ENCODE data around the gene TMEM98.
"Not testable (repeated sequence)": the region's sequence is repeated elsewhere in the genome, so short reads cannot be mapped to it uniquely, and the experiment has no call there.

Gene TMEM98

DNA sequence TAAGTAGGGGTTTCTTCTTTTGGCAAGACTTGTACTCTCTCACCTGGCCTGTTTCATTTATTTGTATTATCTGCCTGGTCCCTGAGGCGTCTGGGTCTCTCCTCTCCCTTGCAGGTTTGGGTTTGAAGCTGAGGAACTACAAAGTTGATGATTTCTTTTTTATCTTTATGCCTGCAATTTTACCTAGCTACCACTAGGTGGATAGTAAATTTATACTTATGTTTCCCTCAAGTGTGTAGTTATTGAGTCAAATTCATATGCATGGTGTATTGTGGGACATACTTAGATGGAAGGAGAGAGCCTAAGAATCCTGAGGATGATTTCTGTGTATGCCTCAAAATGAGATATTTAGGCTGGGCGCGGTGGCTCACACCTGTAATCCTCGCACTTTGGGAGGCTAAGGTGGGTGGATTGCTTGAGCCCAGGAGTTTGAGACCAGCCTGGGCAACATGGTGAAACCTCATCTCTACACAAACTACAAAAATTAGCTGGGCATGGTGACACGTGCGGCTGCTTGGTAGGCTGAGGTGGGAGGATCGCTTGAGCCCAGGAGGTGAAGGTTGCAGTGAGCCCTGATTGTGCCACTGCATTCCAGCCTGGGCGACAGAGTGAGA, 13.6 kb downstream of the TMEM98 start:
- peaks cover 10% of the 10 kb centered on the region for H3K36me3 ChIP-seq (ENCODE audit: control insufficient read depth, insufficient read depth, low read length)
- H3K27ac ChIP-seq (ENCODE audit: low read length), result no peak overlapping the region
- DNase-seq (ENCODE audit: low read depth, low spot score), result no peak
- H3K27me3 ChIP-seq (ENCODE audit: control insufficient read depth, insufficient read depth, low read length), result no peaks in the 10 kb centered on the region
- H3K4me1 ChIP-seq (ENCODE audit: control insufficient read depth, insufficient read depth, low read length), result peaks cover 3% of the 10 kb centered on the region
- H3K9me3 ChIP-seq (ENCODE audit: control insufficient read depth, insufficient read depth, low read length), result no peaks in the 10 kb centered on the region
- no CpG with 5 or more reads among the region's 8 CpGs for WGBS (ENCODE audit: insufficient coverage, insufficient read length)
- no peak overlapping the region for H3K4me3 ChIP-seq (ENCODE audit: low read length)

DNA sequence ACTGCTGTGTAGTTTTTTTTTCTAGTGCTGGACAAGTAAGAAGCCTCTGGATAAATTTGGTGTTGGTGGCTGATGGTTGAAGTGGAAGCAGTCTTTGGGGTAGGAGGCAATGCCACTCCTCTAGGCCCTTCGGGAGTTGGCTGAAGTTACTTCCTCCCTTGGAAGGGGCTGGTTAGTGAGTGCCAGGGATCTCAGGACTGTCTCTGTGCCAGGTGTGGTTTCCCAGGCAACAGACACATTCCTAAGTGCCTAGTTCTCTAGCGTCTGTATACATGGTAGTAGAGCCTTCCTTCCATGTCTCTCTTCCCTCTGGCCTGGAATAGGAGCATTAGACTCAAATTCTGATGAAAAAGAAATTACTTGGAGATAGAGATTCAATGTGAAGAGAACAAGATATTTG, 15.3 kb downstream of the TMEM98 start:
- no peak for DNase-seq (ENCODE audit: low read depth, low spot score)
- Histone ChIP-seq H3K4me3 (ENCODE audit: low read length) (no peak overlapping the region), H3K4me1 (ENCODE audit: control insufficient read depth, insufficient read depth, low read length) (no peaks in the 10 kb centered on the region), H3K27me3 (ENCODE audit: control insufficient read depth, insufficient read depth, low read length) (no peaks in the 10 kb centered on the region), H3K36me3 (ENCODE audit: control insufficient read depth, insufficient read depth, low read length) (peaks cover 10% of the 10 kb centered on the region), H3K27ac (ENCODE audit: low read length) (no peak overlapping the region), H3K9me3 (ENCODE audit: control insufficient read depth, insufficient read depth, low read length) (no peaks in the 10 kb centered on the region)
- WGBS (ENCODE audit: insufficient coverage, insufficient read length), result no CpG with 5 or more reads among the region's 2 CpGs

- H3K27ac ChIP-seq (ENCODE audit: low read length), result no peak overlapping the region
- H3K9me3 ChIP-seq (ENCODE audit: control insufficient read depth, insufficient read depth, low read length), result no peaks in the 10 kb centered on the region
- H3K4me1 ChIP-seq (ENCODE audit: control insufficient read depth, insufficient read depth, low read length), result no peaks in the 10 kb centered on the region
- no peaks in the 10 kb centered on the region for H3K27me3 ChIP-seq (ENCODE audit: control insufficient read depth, insufficient read depth, low read length)
- no CpG with 5 or more reads among the region's 8 CpGs for WGBS (ENCODE audit: insufficient coverage, insufficient read length)
- H3K36me3 ChIP-seq (ENCODE audit: control insufficient read depth, insufficient read depth, low read length), result peaks cover 10% of the 10 kb centered on the region
- no peak for DNase-seq (ENCODE audit: low read depth, low spot score)
- no peak overlapping the region for H3K4me3 ChIP-seq (ENCODE audit: low read length)
Measured at GRCh38 chr17:32943647-32944191, 15.8 kb downstream of the TMEM98 start.

- DNase-seq (ENCODE audit: low read depth, low spot score), result no peak
- Histone ChIP-seq H3K9me3 (ENCODE audit: control insufficient read depth, insufficient read depth, low read length) (no peaks in the 10 kb centered on the region), H3K27me3 (ENCODE audit: control insufficient read depth, insufficient read depth, low read length) (no peaks in the 10 kb centered on the region), H3K4me1 (ENCODE audit: control insufficient read depth, insufficient read depth, low read length) (no peaks in the 10 kb centered on the region), H3K27ac (ENCODE audit: low read length) (no peak overlapping the region), H3K4me3 (ENCODE audit: low read length) (no peak overlapping the region), H3K36me3 (ENCODE audit: control insufficient read depth, insufficient read depth, low read length) (peaks cover 10% of the 10 kb centered on the region)
- WGBS (ENCODE audit: insufficient coverage, insufficient read length), result no CpG with 5 or more reads among the region's 4 CpGs
Measured at GRCh38 chr17:32944248-32945020, 16.5 kb downstream of the TMEM98 start.

DNA sequence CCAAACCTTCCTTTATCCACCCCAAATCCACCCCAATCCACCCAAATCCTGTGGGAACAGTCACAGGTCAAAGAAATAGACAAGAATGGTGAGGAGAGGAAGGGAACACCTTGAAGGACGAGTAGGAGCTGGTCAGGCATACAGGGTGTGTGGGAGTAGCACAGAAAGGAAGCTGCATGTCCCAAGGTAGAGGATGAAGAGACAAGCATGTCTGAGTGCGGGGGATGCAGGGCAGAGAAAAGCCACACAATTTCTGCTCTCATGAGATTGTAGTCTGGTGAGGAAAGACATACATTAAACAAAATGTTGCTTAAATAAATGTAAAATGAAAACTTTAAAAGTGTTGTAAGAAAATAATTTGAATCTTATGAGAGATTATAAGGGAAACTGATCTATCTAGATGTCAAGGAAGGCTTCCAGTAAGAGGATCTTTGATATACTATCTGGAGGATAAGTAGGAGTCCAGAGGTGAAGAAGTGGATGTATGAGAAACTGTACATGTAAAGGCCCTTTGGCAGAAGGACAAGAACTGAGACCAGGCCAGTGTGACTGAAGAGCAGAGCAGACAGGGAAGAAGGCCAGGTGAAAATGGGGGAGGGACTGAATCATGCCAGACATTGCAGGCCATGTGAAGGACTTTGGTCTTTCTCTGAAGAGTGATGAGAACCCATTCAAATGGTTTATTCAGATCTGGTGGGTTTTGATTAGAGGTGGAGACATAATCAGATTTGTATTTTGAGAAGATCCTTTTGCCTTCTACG, 18.6 kb downstream of the TMEM98 start:
- Histone ChIP-seq H3K9me3 (ENCODE audit: control insufficient read depth, insufficient read depth, low read length) (no peaks in the 10 kb centered on the region), H3K27ac (ENCODE audit: low read length) (no peak overlapping the region), H3K36me3 (ENCODE audit: control insufficient read depth, insufficient read depth, low read length) (peaks cover 2% of the 10 kb centered on the region; the same call in 1 of the 2 replicates), H3K4me3 (ENCODE audit: low read length) (no peak overlapping the region), H3K4me1 (ENCODE audit: control insufficient read depth, insufficient read depth, low read length) (no peaks in the 10 kb centered on the region), H3K27me3 (ENCODE audit: control insufficient read depth, insufficient read depth, low read length) (no peaks in the 10 kb centered on the region)
- WGBS (ENCODE audit: insufficient coverage, insufficient read length), result no CpG with 5 or more reads among the region's 3 CpGs
- DNase-seq (ENCODE audit: low read depth, low spot score), result no peak

- DNase-seq (ENCODE audit: low read depth, low spot score), result no peak
Measured at GRCh38 chr17:32947736-32948135, 19.8 kb downstream of the TMEM98 start.

GRCh38 chr17:32949181-32949580, 21.2 kb downstream of the TMEM98 start:
- Histone ChIP-seq H3K4me1 (ENCODE audit: control insufficient read depth, insufficient read depth, low read length) (no peaks in the 10 kb centered on the region), H3K27ac (ENCODE audit: low read length) (no peak overlapping the region), H3K9me3 (ENCODE audit: control insufficient read depth, insufficient read depth, low read length) (no peaks in the 10 kb centered on the region), H3K27me3 (ENCODE audit: control insufficient read depth, insufficient read depth, low read length) (no peaks in the 10 kb centered on the region), H3K36me3 (ENCODE audit: control insufficient read depth, insufficient read depth, low read length) (no peaks in the 10 kb centered on the region), H3K4me3 (ENCODE audit: low read length) (no peak overlapping the region)
- DNase-seq (ENCODE audit: low read depth, low spot score), result no peak
- no CpG with 5 or more reads among the region's 7 CpGs for WGBS (ENCODE audit: insufficient coverage, insufficient read length)

More at GRCh38 chr17:32947736-32948135, 19.8 kb downstream of the TMEM98 start:
- Histone ChIP-seq H3K27me3 (ENCODE audit: control insufficient read depth, insufficient read depth, low read length) (no peaks in the 10 kb centered on the region), H3K9me3 (ENCODE audit: control insufficient read depth, insufficient read depth, low read length) (no peaks in the 10 kb centered on the region), H3K4me3 (ENCODE audit: low read length) (no peak overlapping the region), H3K27ac (ENCODE audit: low read length) (no peak overlapping the region), H3K4me1 (ENCODE audit: control insufficient read depth, insufficient read depth, low read length) (no peaks in the 10 kb centered on the region), H3K36me3 (ENCODE audit: control insufficient read depth, insufficient read depth, low read length) (no peaks in the 10 kb centered on the region)
- WGBS (ENCODE audit: insufficient coverage, insufficient read length), result no CpG with 5 or more reads among the region's 1 CpG

GRCh38 chr17:32952491-32952890, 24.5 kb downstream of the TMEM98 start:
- not testable (repeated sequence) for H3K36me3 ChIP-seq (ENCODE audit: control insufficient read depth, insufficient read depth, low read length); DNase-seq (ENCODE audit: low read depth, low spot score); H3K4me1 ChIP-seq (ENCODE audit: control insufficient read depth, insufficient read depth, low read length); H3K4me3 ChIP-seq (ENCODE audit: low read length); H3K27ac ChIP-seq (ENCODE audit: low read length); H3K27me3 ChIP-seq (ENCODE audit: control insufficient read depth, insufficient read depth, low read length); H3K9me3 ChIP-seq (ENCODE audit: control insufficient read depth, insufficient read depth, low read length)
- WGBS (ENCODE audit: insufficient coverage, insufficient read length), result no CpG with 5 or more reads among the region's 1 CpG

GRCh38 chr17:32953045-32953444, 25.1 kb downstream of the TMEM98 start:
- DNase-seq (ENCODE audit: low read depth, low spot score), result no peak
- H3K36me3 ChIP-seq (ENCODE audit: control insufficient read depth, insufficient read depth, low read length), result no peaks in the 10 kb centered on the region
- H3K27ac ChIP-seq (ENCODE audit: low read length), result no peak overlapping the region
- no peak overlapping the region for H3K4me3 ChIP-seq (ENCODE audit: low read length)
- H3K9me3 ChIP-seq (ENCODE audit: control insufficient read depth, insufficient read depth, low read length), result no peaks in the 10 kb centered on the region
- no peaks in the 10 kb centered on the region; the same call in 1 of the 2 replicates for H3K27me3 ChIP-seq (ENCODE audit: control insufficient read depth, insufficient read depth, low read length)
- no peaks in the 10 kb centered on the region; the same call in 1 of the 2 replicates for H3K4me1 ChIP-seq (ENCODE audit: control insufficient read depth, insufficient read depth, low read length)

DNA sequence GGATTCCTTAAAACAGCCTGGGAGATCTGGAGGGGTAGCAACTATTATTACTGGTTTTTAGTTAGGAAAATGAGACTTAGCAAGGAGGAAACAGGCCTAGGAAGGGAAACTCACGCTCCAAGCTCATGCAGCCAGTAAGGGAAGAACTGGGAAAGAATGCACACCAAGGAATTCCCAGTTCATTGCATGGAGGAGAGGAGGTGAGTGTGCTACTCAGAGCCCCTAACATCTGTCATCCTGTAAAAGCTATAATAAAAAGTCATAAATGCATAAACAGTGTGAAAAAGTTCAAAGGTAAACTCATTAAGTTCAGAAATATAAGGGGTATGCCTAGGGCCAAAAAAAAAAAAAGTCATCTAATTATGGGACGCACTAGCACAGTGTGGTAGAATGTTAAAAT, 25.9 kb downstream of the TMEM98 start:
- no peak for DNase-seq (ENCODE audit: low read depth, low spot score)
- WGBS (ENCODE audit: insufficient coverage, insufficient read length), result no CpG with 5 or more reads among the region's 2 CpGs
- Histone ChIP-seq H3K27ac (ENCODE audit: low read length) (no peak overlapping the region), H3K9me3 (ENCODE audit: control insufficient read depth, insufficient read depth, low read length) (no peaks in the 10 kb centered on the region), H3K27me3 (ENCODE audit: control insufficient read depth, insufficient read depth, low read length) (no peaks in the 10 kb centered on the region; the same call in 1 of the 2 replicates), H3K36me3 (ENCODE audit: control insufficient read depth, insufficient read depth, low read length) (no peaks in the 10 kb centered on the region), H3K4me1 (ENCODE audit: control insufficient read depth, insufficient read depth, low read length) (no peaks in the 10 kb centered on the region; the same call in 1 of the 2 replicates), H3K4me3 (ENCODE audit: low read length) (no peak overlapping the region)
